ENCODE data around the gene TCAF1.
A peak's percentile ranks its signal among the peaks of the same experiment; 100 is the strongest.
"Not testable (repeated sequence)": the region's sequence is repeated elsewhere in the genome, so short reads cannot be mapped to it uniquely, and the experiment has no call there.

The TCAF1 gene

GRCh38 chr7:143905509-143905908 is 3.5 kb upstream of the TCAF1 start:
- no peak for DNase-seq (ENCODE audit: low spot score)

- no peak for DNase-seq (ENCODE audit: low spot score)
These were observed 440 bp upstream of the TCAF1 start for GRCh38 chr7:143902332-143902899.

- DNase-seq (ENCODE audit: low spot score), result no peak
These were observed 676 bp downstream of the TCAF1 start for GRCh38 chr7:143901332-143901667.

- DNase-seq (ENCODE audit: low spot score), result no peak
These were observed 1.7 kb downstream of the TCAF1 start for GRCh38 chr7:143900230-143900766.

- DNase-seq (ENCODE audit: low spot score), result no peak
These were observed 3.2 kb downstream of the TCAF1 start for GRCh38 chr7:143898810-143899209.

GRCh38 chr7:143896667-143897066 is 5.3 kb downstream of the TCAF1 start:
- DNase-seq (ENCODE audit: low spot score), result no peak

- DNase-seq (ENCODE audit: low spot score), result peak; percentile 59
These were observed 9.3 kb downstream of the TCAF1 start for GRCh38 chr7:143892527-143893300.

- DNase-seq (ENCODE audit: low spot score), result no peak
These were observed 10.5 kb downstream of the TCAF1 start for GRCh38 chr7:143891457-143891856.

GRCh38 chr7:143890558-143890957 is 11.4 kb downstream of the TCAF1 start:
- DNase-seq (ENCODE audit: low spot score), result no peak

- no peak for DNase-seq (ENCODE audit: low spot score)
These were observed 12.9 kb downstream of the TCAF1 start for GRCh38 chr7:143889068-143889467.

GRCh38 chr7:143886826-143887477 is 15.0 kb downstream of the TCAF1 start:
- DNase-seq (ENCODE audit: low spot score), result no peak

- DNase-seq (ENCODE audit: low spot score), result no peak
These were observed 16.0 kb downstream of the TCAF1 start for GRCh38 chr7:143885951-143886350.

GRCh38 chr7:143884969-143885559 is 16.9 kb downstream of the TCAF1 start:
- peak; percentile 13 for DNase-seq (ENCODE audit: low spot score)

- DNase-seq (ENCODE audit: low spot score), result no peak
These were observed 17.6 kb downstream of the TCAF1 start for GRCh38 chr7:143884241-143884968.

- no peak for DNase-seq (ENCODE audit: low spot score)
These were observed 19.3 kb downstream of the TCAF1 start for GRCh38 chr7:143882604-143883078.

- no peak for DNase-seq (ENCODE audit: low spot score)
These were observed 19.9 kb downstream of the TCAF1 start for GRCh38 chr7:143882020-143882603.

GRCh38 chr7:143878884-143879283 is 23.1 kb downstream of the TCAF1 start:
- DNase-seq (ENCODE audit: low spot score), result no peak

- no peak for DNase-seq (ENCODE audit: low spot score)
These were observed 24.9 kb downstream of the TCAF1 start for GRCh38 chr7:143877098-143877497.

- DNase-seq (ENCODE audit: low spot score), result no peak
These were observed 25.8 kb downstream of the TCAF1 start for GRCh38 chr7:143876218-143876617.

GRCh38 chr7:143873242-143873641 is 28.7 kb downstream of the TCAF1 start:
- DNase-seq (ENCODE audit: low spot score), result not testable (repeated sequence)

- DNase-seq (ENCODE audit: low spot score), result not testable (repeated sequence)
These were observed 30.4 kb downstream of the TCAF1 start for GRCh38 chr7:143871534-143871933.

Data from hematopoietic multipotent progenitor cell treated with erythropoietin and hydrocortisone succinate and interleukin-3 and kit ligand, for 15 days (in vitro differentiated cells).